ENCODE measurements around the gene TGM2. TPM values are rescaled to one million over a fixed set of nuclear protein-coding genes. Genes with fewer than 3 reads are reported as not detected.

TGM2 gene
- total and polyA plus RNA-seq, 2 donors from 2014 or later, result 44.6 to 611 TPM

DNA sequence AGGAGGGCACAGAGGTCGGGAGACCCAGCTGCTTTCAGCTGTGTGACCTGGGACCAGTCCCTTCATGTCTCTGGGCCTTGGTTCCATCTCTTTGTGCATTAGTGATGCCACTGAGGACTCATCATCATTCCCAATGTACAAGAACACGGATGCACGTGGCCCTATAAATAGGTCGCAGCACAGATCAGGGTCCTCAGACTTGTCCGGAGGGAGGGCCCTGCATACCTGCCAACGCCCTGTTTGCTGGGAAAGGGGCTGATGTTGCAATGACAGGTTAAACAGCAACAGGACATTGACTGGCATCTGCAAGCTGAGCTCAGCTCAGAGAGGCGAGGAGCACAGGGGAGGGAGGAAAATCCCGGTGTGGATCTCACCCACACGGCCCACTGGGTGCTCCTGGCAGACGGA, 21.8 kb downstream of the TGM2 start:
- intact Hi-C loops (cut with DNase I), result no loop called here
- peak in 1 of 5 donors; percentile 87 for DNase-seq
- Histone ChIP-seq H3K27ac (ENCODE audit: low read depth in 2 of 2, low read length in 2 of 2) (peak overlapping the region; percentile 79 to 86), H3K9me3 (ENCODE audit: control insufficient read depth in 2 of 3, insufficient read depth in 1 of 3, low read length in 3 of 3) (no peaks in the 10 kb centered on the region), H3K27me3 (ENCODE audit: control insufficient read depth, insufficient read depth, low read length) (no peaks in the 10 kb centered on the region), H3K4me1 (ENCODE audit: control insufficient read depth in 2 of 3, insufficient read depth in 2 of 3, low read depth in 1 of 3, low read length in 3 of 3) (peaks cover 0 to 29% (median 22%) of the 10 kb centered on the region in 3 donors), H3K4me3 (ENCODE audit: low read length in 3 of 3) (no peak overlapping the region), H3K9ac (ENCODE audit: low read length in 3 of 3) (peak overlapping the region in 1 of 3 donors; percentile 10), H3K36me3 (ENCODE audit: control insufficient read depth in 2 of 3, insufficient read depth in 3 of 3, low read length in 3 of 3) (no peaks in the 10 kb centered on the region)
- TF ChIP-seq, protein P1, sequence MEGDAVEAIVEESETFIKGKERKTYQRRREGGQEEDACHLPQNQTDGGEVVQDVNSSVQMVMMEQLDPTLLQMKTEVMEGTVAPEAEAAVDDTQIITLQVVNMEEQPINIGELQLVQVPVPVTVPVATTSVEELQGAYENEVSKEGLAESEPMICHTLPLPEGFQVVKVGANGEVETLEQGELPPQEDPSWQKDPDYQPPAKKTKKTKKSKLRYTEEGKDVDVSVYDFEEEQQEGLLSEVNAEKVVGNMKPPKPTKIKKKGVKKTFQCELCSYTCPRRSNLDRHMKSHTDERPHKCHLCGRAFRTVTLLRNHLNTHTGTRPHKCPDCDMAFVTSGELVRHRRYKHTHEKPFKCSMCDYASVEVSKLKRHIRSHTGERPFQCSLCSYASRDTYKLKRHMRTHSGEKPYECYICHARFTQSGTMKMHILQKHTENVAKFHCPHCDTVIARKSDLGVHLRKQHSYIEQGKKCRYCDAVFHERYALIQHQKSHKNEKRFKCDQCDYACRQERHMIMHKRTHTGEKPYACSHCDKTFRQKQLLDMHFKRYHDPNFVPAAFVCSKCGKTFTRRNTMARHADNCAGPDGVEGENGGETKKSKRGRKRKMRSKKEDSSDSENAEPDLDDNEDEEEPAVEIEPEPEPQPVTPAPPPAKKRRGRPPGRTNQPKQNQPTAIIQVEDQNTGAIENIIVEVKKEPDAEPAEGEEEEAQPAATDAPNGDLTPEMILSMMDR (IDR thresholded peaks at IDR 0.05; ENCODE audit: borderline replicate concordance, extremely low read depth, insufficient read depth), result no peak
- no peak for FAIRE-seq

DNA sequence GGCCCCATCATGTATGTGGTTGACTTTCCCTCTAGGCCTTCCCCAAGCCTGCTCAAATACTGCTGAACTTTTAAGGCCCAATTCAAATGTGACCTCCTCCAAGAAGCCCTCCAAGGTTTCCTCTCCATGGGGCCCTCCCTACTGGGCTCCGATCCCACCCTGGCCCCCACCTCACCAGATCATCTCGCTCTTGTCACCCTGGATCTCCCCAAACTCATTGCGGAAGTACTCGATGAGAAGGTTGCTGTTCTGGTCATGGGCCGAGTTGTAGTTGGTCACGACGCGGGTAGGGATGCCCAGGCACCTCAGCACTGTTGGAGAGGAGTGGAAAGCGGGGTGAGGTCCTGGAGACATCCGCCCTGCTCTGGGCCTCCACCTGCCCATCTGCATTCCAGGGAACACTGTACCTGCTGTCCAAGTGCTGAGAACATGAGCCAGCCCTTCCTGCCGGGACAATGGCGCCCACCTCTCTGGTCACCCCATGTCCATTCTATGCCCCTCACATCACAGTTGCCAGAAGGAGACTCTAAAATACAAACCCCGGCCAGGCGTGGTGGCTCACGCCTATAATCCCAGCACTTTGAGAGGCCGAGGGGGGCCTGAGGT, 23.1 kb downstream of the TGM2 start:
- TF ChIP-seq, protein P1 (IDR thresholded peaks at IDR 0.05; ENCODE audit: borderline replicate concordance, extremely low read depth, insufficient read depth), result no peak
- Histone ChIP-seq H3K4me1 (ENCODE audit: control insufficient read depth in 2 of 3, insufficient read depth in 2 of 3, low read depth in 1 of 3, low read length in 3 of 3) (peaks cover 0 to 29% (median 22%) of the 10 kb centered on the region in 3 donors), H3K36me3 (ENCODE audit: control insufficient read depth in 2 of 3, insufficient read depth in 3 of 3, low read length in 3 of 3) (peaks cover 0 to 2% (median 0%) of the 10 kb centered on the region in 3 donors), H3K9ac (ENCODE audit: low read length in 3 of 3) (no peak overlapping the region), H3K9me3 (ENCODE audit: control insufficient read depth in 2 of 3, insufficient read depth in 1 of 3, low read length in 3 of 3) (no peaks in the 10 kb centered on the region), H3K4me3 (ENCODE audit: low read length in 3 of 3) (no peak overlapping the region), H3K27me3 (ENCODE audit: control insufficient read depth, insufficient read depth, low read length) (no peaks in the 10 kb centered on the region), H3K27ac (ENCODE audit: low read depth in 2 of 2, low read length in 2 of 2) (no peak overlapping the region)
- DNase-seq (peak in 1 of 5 donors; percentile 63), FAIRE-seq (no peak)
- intact Hi-C loops (cut with DNase I), result no loop called here

DNA sequence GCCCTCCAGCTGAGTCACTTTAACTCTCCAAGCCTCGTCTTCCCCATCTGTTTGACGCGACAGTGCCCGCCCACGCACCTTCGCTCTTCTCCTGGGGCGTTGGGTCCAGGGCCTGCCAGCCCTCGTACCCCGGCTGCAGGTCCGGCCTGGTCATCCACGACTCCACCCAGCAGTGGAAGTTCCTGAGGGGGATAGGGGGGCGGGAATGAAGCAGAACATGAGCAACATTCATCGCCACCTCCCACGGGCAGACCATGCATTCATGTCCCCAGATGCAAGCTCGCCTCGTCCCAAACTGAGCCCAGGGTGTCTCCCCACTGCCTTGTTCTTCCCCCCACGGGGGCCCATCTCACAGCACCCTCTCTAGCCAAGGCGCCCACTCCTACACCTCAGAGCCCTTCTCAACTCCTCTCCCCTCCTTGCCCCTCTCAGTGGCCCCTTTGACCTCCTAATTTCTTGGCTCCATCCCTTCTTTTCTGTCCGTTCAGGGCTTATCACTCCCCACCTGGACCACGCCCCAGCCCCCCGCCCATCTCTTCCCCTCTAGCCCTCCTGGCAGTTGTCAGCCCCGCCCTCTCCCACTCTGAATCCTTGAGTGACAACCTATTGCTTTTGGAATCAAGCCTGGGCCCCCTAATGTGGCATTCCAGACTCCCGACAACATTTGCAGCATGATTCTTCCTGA, 23.7 kb downstream of the TGM2 start:
- Histone ChIP-seq H3K36me3 (ENCODE audit: control insufficient read depth in 2 of 3, insufficient read depth in 3 of 3, low read length in 3 of 3) (peaks cover 0 to 2% (median 0%) of the 10 kb centered on the region in 3 donors), H3K9ac (ENCODE audit: low read length in 3 of 3) (no peak overlapping the region), H3K9me3 (ENCODE audit: control insufficient read depth in 2 of 3, insufficient read depth in 1 of 3, low read length in 3 of 3) (no peaks in the 10 kb centered on the region), H3K4me1 (ENCODE audit: control insufficient read depth in 2 of 3, insufficient read depth in 2 of 3, low read depth in 1 of 3, low read length in 3 of 3) (peaks cover 0 to 29% (median 22%) of the 10 kb centered on the region in 3 donors), H3K4me3 (ENCODE audit: low read length in 3 of 3) (no peak overlapping the region), H3K27me3 (ENCODE audit: control insufficient read depth, insufficient read depth, low read length) (no peaks in the 10 kb centered on the region), H3K27ac (ENCODE audit: low read depth in 2 of 2, low read length in 2 of 2) (no peak overlapping the region)
- TF ChIP-seq, protein P1 (IDR thresholded peaks at IDR 0.05; ENCODE audit: borderline replicate concordance, extremely low read depth, insufficient read depth), result no peak
- FAIRE-seq (no peak), DNase-seq (peak in 2 of 5 donors; percentile 52 to 71)
- intact Hi-C loops (cut with DNase I), result no loop called here

Data from kidney (tissue), 14 donors.